Stimulated activated CD8-positive, alpha-beta memory T cell treated with anti-CD3 and anti-CD28 coated beads, Interleukin-15, amount 100 ng/mL, for 48 hours (primary cell): ENCODE results near the gene RASGRP2.

ENCODE experiments used
- DNase-seq, 2 donors: peaks; one replicate each; pipeline ENCODE4 v3.0.0-alpha.2; 2020; ENCODE audit warnings: low read depth in 2 of 2

The RASGRP2 gene

DNA sequence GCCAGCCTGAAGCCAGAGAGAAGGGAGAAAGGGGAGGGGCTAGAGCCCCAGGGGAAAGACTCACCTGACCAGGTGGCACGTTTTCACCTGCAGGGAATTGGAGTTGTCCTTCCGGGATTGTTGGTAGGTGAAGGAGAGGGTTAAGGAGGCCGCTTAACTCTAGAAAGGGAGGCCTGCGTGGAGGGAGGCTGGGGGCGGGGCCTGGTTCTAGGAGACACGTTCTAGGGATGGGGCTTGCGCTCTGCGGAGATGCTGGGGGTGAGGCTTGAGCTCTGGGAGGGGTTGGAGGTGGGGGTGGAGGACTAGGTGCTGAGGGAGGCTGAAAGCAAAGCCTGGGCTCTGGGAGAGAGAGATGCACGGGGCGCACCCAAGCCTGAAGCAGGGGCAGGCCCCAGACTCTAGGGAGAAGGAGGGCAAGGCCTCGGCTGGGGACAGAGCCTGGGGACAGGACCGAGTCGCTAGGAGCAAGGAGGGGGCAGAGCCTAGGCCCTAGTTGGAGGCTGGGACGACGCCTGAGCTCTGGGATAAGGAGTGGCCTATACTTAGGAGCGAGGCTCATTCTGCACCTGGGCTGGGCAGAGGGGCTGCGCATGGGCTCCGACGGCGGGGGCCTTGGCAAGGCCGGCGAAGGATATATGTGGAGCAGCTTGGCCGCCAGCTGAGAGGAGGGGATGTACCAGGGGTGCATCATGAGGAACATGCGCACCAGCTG is 2.4 kb downstream of the RASGRP2 start:
- no peak for DNase-seq

DNA sequence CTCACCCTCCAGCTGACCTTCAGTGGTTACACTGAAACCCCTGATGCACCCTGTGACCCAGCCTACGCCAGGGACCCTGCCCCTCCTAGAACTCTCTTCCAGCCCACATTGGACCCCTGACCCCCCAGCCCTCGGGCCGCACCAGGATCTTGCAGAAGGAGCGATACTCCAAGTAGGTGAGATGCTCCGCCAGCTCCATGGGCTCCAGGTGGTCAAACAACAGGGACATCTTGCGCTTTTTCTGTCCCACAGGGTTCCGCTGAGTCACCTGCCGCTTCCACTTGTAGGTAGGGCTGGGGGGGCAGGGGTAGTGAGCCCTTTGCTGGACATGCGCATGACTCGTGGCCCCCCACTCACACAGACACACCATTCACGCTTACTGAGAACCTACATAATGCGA is 4.1 kb downstream of the RASGRP2 start:
- DNase-seq = no peak

DNA sequence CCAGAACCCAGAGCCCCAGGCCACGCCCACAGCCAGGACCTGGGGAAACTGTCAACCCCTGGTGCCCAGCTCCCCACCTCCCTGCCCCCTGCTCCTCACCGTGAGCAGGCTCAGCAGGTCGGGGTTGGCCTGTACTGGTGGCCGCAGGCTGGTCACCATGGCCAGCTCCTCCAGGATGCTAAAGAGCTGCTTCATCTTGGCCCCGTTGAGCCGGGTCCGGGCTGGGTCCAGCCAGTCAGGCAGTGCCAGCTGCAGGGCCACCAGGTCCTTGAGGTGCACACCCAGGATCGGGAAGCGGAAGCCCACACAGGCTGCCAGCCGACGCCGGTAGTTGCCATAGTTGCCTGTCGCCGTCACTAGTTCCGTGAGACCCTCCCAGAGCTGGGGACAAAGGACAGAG is 7.3 kb downstream of the RASGRP2 start:
- no peak for DNase-seq

DNA sequence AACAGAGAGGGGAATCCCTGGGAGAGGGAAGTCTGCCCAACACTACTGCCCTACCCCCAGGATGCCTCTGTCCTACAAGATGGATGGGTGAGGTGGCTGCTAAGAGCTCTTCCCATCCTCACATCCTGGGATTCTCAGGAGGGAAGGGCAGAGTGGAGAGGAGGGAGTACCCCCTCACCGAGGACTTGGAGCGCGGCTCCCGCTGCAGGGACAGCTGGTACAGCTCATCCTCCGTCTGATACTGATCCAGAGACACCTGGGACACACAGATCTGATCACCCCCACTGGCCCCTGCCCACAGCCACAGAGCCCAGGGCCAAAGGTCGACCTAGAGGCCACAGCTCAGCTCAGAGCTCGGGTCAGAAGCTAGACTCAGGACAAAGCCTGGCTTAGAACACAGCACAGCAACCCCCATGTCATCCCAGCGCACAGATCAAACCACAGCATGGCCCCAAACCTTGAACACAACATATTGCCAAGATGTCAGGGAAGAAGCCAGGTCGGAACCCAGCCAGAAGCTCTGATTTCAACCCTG is 8.2 kb downstream of the RASGRP2 start:
- DNase-seq = no peak

DNA sequence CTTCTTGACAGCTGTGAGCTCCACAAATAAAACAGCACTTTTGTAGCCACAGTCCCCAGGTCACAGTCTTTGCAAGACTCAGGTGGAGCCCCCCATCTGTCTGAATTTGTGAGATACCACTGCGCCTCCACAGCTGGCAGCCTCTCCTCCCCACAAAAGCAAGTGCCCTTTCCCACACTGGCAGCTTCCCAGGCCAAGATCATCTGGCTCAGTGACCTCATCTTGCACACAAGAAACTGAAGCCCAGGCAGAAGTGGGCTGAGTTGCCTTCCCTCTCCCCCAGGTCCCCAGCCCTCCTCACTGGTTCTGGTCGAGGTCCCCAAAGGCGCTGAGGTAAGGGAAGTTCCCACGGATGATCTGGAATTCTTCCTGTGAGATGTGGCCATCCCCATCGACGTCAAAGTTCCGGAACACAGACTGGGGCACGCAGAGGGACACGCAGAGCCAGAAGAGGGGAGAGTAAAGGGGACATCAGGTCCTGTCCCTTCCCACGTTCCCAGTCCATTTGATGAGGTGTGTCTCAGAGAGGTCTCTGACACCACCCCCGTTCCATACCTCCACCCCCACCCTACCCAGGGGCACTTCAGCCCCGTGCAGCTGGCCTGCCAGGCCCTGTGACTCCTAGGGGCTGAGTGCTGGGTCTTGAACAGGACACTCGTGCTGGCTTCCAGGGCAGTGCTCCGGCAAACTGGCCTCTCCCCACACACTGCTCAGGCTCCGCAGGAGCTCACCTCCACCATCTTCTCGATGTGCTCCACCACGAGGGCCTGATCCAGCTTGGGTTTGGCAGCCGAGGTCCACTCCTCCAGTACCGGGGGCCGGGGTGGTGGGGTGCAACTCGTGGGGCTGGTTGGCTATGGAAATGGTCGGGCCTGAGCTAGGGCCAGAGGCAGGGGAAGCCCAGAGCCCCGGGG is 8.9 kb downstream of the RASGRP2 start:
- no peak for DNase-seq

DNA sequence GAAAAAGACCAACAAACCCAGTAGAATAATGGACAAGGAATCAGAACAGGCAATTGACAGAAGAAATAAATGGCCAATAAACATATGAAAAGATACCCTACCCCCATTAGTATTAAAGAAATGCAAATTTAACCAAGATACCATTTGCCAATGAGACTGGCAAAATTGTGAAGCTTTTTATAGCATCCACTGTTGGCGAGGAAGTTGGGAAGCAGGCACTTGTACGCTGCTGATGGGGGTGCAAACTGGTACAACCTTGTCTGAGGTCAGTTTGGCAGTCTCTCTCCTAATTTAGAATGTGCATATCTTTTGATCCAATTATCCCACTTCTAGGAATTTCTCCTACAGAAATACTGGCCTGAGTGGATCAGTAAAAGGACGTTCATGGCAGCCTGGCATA is 12.3 kb downstream of the RASGRP2 start:
- no peak for DNase-seq

DNA sequence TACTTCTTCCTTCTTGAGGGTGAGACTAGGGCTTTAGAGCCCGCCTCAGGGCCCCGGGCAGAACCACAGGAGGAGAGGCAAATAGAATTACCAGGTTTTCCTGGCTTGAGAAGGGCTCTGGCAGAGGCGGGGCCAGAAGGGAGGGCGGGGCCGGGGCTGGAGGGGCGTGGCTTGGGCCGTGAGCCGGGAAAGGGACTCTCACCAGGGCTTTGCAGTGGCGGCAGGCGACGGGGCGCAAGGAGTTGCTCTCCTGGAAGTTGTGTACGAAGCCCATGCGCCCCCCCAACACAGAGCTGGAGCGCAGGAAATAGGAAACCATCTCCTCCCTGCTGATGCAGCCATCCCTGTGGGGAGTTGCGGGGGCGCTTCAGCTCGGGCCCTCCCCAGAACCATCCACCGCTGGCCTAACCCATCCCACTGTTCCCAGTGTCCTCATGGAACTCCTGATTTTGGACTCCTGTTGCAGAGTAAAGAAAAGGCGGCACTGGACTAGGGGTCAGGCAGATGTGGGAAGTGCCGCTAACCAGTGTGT is 14.0 kb downstream of the RASGRP2 start:
- DNase-seq = no peak

DNA sequence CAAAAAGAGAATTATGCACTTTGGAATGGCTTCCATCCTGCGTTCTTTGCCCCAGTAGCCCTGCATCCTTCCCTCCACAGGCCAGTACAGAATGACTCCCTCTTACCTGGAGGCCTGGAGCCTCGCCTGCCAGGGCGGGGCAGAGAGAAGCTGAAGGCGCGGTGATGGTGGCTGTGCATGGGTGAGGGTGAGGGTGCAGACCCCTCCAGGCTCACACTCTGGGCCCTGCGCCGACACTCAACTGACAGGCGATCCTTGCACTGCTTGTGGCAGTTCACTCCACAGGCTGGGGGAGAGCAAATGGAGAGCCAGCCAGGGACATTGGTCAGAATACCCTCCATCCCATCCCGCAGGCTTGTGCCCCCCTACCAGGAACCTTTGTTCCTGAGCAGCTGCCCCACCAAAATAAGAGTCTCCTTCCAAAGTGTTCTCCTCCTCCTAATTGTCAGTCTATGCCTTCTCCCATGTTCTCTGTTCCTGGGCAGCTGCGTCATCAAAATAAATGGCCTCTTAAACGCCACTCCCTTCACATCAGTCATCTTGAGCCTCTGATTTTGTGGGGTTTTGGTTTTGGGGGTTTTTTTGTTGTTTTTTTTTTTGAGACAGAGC is 15.1 kb downstream of the RASGRP2 start:
- no peak for DNase-seq

DNA sequence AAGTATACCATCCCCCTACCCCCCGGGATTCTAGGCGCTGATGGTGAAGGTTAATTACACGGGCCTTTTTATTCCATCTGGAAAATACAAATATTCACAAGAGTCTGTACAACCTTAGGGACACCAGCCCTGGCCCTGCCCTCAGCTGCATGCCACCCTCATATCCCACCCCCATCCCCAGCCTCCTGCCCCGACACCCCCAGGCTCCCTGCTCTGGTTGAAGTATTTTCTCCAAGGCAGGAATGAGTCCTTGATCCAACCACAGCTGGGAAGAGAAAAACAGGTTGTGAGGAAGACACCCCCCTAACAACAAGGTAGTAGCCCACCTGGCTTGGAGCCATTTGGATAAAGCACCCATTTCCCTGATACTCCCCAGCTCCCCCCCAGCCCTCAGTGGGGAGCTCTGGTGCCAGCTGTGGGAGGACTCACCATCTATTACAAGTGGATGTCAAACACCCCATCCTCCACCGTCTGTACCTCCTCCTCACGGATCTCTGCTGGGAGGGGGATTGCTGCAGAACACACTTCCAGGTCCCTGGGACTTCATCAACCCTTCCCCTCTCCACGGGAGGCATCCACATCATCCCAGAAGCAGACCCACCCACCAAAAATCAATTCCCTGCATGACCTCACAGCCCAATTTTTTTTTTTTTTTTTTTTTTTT is 16.9 kb downstream of the RASGRP2 start:
- DNase-seq = no peak

DNA sequence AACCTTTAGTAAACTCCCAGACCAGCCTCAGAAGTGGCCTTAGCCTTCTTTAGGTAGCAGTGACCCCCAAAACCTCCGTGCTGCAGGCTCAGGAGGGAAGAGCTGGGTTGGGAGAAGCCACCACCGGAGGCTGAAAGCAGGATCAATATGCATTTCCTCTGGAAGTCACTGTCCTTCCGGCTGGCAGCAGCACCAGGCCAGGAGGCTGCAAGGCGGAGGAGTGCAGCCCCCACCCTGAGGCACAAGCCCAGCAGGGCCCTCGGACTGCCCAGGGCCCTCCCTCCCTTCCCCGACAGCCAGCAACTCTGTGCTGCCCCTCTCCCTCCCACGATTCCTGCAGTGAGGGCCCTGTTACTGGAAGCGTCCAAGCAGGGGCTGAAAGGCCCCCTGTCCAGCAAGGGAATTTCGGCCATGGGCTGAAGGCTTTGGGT is 17.7 kb downstream of the RASGRP2 start:
- DNase-seq = no peak

DNA sequence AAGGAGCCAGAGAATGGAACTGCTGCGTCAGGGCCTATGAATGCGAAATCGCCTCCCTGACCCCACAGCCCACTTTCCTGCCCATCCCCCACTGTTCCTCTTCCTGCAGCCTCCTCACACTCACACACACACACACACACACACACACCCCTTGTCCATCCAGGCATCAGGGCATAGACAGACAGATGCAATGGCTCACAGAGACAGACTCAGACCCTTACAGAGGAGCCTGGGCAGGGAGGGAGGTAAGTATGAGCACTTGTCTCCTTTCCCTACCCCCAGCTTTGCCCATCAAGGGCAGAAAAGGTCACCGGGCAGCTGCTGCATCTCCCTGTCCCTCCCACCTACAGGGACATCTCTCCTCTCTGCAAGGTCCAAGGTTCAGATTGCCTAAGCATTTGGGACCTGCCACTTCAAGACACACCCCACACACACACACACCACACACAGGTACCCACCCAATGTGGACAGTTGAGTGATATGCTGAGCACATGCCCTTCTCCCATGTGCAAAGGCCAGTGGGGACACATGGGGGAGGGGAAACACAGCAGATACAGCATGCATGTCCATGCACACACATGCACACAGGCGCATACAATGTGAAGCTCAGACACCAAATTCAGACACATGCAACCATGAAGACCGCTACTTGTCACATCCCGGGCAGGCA is 18.9 kb downstream of the RASGRP2 start:
- no peak for DNase-seq

DNA sequence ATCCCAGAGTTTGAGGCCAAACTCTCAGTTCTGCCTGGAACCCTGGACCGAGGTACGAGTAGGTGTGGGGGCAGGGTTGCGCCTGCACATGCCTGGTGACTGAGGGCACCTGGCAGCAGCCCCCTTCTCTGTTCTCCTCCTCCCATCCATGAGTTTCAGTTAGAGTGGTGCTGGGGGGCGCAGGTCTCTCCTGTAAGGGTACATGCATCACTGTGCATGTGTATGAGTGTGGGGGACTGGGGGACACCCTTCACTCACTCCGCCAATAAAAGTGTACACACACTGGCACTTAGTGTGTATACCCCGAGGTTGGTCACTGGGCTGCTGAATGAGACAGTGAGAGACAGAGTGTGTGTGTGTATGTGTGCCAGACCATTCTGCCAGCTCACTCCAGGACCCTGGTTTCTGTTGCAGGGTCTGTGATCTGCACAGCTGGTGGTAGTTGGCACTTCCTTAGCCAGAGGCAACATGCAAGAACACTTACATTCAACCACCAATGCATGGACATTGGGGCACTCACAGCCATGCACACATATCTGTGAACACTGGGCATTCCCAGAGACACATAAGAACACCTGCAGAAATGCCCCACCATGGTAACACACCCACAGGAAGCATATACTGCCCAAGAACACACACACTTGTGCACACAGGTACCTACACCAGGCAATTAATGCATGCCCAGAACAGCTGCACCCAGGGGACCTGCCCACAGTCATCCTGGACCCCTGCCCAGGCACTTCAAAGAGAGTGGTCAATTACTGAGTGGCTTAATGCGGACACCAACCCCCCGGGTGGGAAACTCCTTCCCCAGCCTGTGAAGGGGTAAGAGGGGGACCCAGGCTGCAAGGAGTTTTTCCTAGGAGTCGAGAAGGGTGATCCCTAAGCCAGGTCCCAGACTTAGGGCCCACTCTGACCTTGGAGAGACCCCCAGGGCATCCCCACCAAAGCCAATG is 19.8 kb downstream of the RASGRP2 start:
- no peak for DNase-seq

DNA sequence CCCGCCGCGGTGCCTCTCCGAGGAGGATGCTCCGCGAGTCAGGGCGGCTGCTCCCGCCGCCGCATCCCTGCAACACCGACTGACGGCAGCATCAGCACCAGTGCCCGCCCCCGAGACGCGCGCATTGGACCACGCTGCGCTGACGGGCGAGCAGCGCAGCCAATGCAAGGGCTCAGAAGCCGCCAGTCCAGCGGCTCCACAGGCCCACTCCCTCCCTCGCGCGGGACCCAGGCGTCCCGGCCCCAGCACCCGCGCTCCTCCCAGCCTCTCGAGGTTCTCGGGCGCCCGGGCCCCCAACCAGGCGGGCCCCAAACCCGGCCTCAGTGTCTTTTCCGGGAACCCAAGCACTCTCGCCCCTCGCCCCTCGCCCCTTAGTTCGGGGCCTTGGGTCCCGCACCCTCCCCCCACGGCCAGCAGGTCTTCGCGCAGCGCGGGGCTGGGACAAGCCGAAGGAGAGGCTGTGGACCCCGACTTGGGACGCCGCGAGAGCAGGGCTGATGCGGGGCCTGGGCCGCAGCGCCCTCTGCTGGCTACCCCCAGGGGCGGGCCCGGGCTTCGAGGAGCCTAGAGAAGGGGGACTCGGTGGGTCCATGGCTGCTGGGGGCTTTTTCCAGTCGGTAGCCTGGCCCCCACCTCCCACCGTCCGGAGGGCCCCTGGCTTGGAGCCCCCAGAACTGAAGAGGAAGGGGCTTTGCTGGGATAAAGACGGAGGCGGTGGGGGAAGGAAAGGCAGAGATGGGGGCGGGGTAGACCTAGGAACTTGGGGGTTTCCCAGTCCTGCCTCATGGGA is 20.6 kb downstream of the RASGRP2 start, which contains the start of gene NRXN2:
TSS of gene NRXN2 (minus strand) at position 81 of the 790 bp plus-strand sequence. CDS start 9,498 bp downstream, outside the sequence.
- DNase-seq = peak; percentile 82 to 85

DNA sequence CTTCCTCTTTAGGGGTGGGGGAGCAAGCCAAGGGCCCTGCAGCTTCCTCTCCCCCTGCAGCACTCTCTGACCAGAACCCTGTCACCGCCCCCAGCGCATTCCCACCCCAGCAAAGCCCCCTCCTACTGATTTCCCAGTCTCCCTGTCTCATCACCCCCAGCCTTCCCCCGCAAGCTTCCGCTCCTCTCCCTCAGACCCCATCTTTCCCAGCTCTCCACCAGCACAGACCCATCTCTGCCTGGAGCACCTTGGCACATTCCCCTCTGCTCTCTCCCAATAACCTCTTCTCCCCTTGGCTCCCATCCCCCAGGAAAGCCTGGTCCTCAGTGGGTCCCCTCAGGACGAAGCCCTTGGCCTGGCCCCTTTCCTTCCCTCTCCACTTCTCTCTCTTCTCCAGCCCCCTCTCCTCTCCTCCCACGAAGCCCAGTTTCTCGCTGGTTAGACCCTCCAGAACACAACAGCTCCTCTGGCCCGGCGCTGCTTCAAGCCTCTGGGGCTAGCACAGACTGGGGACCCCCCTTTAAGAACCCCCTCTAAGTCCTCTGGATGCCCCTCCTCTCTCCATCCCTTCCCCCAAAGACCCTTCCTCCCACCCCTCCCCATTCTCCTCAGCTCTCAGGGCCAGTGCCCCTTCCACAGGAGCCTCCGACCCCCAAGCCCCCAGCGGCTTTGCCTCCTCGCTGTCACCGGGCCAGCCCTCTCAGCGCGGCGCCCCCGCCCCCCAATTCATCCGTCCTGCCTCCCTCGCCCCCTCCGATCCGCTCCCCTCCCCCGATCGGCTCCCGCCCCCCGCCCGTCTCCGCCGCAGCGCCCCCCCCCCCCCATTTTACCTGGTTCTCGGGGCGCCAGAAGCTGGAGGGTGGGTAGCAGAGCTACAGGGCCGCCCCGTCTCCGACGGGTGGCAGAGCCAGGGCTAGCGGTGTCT is 21.5 kb downstream of the RASGRP2 start:
- DNase-seq = no peak

DNA sequence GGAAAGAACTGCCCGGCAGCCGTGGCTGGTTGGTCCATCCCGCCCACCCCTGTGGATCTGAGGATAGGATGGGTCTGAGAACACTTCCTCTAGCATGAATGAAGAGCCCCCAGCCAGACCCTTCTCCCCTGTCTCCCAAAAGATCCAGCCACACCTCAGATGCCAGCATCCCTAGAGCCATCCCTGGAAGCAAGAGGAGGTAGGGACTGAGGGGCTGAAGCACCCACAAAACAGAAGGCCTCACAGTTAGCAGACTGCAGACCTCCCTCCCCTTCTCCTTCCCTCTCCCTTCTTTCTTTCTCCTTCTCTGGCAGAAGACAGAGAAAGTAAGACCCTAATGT is 22.6 kb downstream of the RASGRP2 start:
- DNase-seq = no peak

DNA sequence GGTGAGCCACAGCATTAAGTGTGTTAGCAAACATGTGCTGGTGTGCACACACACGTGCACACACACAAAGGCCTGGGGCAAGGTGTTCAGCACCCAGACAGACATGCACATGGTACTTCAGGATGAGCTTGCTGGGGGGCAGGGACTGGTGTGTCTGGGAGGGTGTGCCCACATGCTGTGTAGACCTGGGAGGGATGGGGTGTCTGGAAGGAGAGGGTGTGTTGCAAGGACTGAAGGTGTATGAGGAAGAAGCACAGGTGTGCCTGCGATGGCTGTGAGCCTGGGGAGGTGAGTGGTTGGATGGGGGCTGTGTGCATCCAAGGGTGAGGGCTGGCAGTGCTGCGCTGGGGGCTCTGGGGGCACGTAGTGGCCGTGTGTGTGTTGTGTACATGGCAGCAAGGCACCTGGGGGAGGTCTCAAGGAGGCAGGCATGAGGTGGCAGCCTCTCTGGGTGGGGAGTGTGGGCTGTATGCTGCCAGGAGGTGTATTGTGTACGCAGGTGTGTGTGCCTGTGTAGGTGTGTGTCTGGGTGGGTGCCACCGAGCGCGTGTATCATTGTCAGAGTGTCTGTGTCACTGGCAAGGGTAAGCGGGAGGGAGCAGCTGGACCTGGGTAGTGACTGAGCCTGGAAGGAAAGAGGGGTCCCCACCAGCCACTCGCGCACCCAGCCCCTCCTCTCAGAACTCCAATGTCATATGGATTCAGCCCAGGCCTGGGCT is 23.1 kb downstream of the RASGRP2 start:
- DNase-seq = no peak

DNA sequence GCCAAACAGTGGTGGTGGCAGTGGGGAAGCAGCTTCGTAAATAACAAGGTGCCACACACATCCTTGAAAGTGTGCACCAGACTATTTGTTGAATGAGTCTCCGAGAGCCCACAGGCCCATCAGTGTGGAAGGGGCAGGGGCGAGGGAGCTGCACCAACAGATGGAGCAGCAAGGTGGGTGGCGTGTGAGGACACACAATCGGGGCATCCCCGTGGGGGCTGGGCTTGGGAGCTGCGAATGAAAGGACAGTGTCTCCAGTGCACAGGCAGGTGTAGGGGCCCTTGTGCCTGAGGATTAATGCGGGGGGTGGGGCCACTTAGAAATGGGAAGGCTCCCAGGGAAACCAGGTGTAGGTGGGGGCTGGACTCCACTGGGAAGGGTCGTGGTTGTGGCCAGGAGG is 23.8 kb downstream of the RASGRP2 start:
- no peak for DNase-seq
